HCT116 (cell line): ENCODE measurements around the gene MAP3K5. TPM values are rescaled to one million over a fixed set of nuclear protein-coding genes. Genes with fewer than 3 reads are reported as not detected.

Source experiments
- ATAC-seq: fragments of 200-7000 bp; cut with Tn5 transposase; 2 replicates; pipeline ENCODE4 v1.9.1; 2020; ENCODE audit warnings: mild to moderate bottlenecking, moderate library complexity
- BruUV-seq: library from RNA; stranded (reverse); fragments of 400-500 nt; replicated peaks from 2 replicates; lab custom pipeline; 2021; lab: Mats Ljungman, UMichigan
- CTCF ChIA-PET: fragments of 300-600 bp; sonication (Branson Sonifier 250); formaldehyde crosslinking; loops from one replicate; lab custom pipeline; 2021; ENCODE audit warnings: antibody characterized with exemption; lab: Charles Lee
- POLR2A ChIA-PET: fragments of 300-600, 350-600 bp; sonication (Branson Sonifier 250); formaldehyde crosslinking; loops from one replicate; lab custom pipeline; 2021; ENCODE audit warnings: antibody characterized with exemption; lab: Charles Lee
- RAD21 ChIA-PET, 2 experiments: fragments of 300-600 bp; sonication (Branson Sonifier 250); formaldehyde crosslinking; loops; one replicate each; lab custom pipeline; 2023; ENCODE audit warnings: low total read pairs in 2 of 2; ENCODE audit not compliant: uncharacterized antibody in 2 of 2, unreplicated experiment in 2 of 2, low non-redundant PET in 1 of 2; lab: Charles Lee
- DNase-seq: peaks from one replicate; pipeline ENCODE4 v3.0.0-alpha.2; 2010; ENCODE audit warnings: low read depth, low spot score
- H2AFZ ChIP-seq: fragments of 200-600 bp; shearing (Covaris generic), sonication (generic); 2 replicates; pipeline ENCODE4 v1.6.1; 2017; ENCODE audit warnings: low read depth, mixed run types, mixed read lengths, antibody characterized with exemption, low read length; ENCODE audit not compliant: poor library complexity, severe bottlenecking
- H3K27ac ChIP-seq: 2 replicates; pipeline ENCODE4 v1.5.1; 2012; ENCODE audit warnings: low read depth, low read length
- H3K27me3 ChIP-seq: fragments of 200-600 bp; sonication (generic); 2 replicates; pipeline ENCODE4 v1.6.1; 2016; ENCODE audit warnings: mixed run types, low read length, mixed read lengths; ENCODE audit not compliant: insufficient read depth
- H3K36me3 ChIP-seq, 2 experiments: fragments of 200-500 bp in 1 of 2; fragments of 200-600 bp in 1 of 2; sonication (Bioruptor generic) in 1 of 2; sonication (generic) in 1 of 2; 2 replicates each; pipeline versions ENCODE4 v1.5.1 to v1.6.1; 2014 to 2016; ENCODE audit warnings: low read length in 2 of 2, inconsistent platforms in 1 of 2, mixed read lengths in 1 of 2, mixed run types in 1 of 2; ENCODE audit not compliant: insufficient read depth in 2 of 2, control insufficient read depth in 1 of 2
- H3K4me1 ChIP-seq, 2 experiments: fragments of 200-600 bp in 1 of 2; sonication (generic) in 1 of 2; 2 replicates each; pipeline versions ENCODE4 v1.5.1 to v1.6.1; 2012 to 2017; ENCODE audit warnings: low read length in 2 of 2, inconsistent platforms in 1 of 2, mild to moderate bottlenecking in 1 of 2, mixed read lengths in 1 of 2, mixed run types in 1 of 2, moderate library complexity in 1 of 2; ENCODE audit not compliant: insufficient read depth in 2 of 2, control insufficient read depth in 1 of 2
- H3K4me2 ChIP-seq: fragments of 200-600 bp; sonication (generic); 2 replicates; pipeline ENCODE4 v1.6.1; 2017; ENCODE audit warnings: mixed run types, low read length, mixed read lengths
- H3K4me3 ChIP-seq, 2 experiments: fragments of 200-600 bp in 1 of 2; sonication (generic) in 1 of 2; replicated peaks in 1 of 2; 2 replicates each; pipeline ENCODE4 v1.5.1; 2011 to 2016; ENCODE audit warnings: low read length in 2 of 2, control low read depth in 1 of 2, low read depth in 1 of 2, mild to moderate bottlenecking in 1 of 2, mixed read lengths in 1 of 2, mixed run types in 1 of 2
- H3K79me2 ChIP-seq: fragments of 200-600 bp; sonication (generic); 2 replicates; pipeline ENCODE4 v1.6.1; 2017; ENCODE audit warnings: mild to moderate bottlenecking, mixed run types, low read length, moderate library complexity, mixed read lengths; ENCODE audit not compliant: insufficient read depth
- H3K9ac ChIP-seq: fragments of 200-600 bp; sonication (generic); 2 replicates; pipeline ENCODE4 v1.6.1; 2016; ENCODE audit warnings: low read length, mixed read lengths
- H3K9me2 ChIP-seq: fragments of 200-600 bp; sonication (generic), shearing (Covaris generic); 2 replicates; pipeline ENCODE4 v1.6.1; 2017; ENCODE audit warnings: mixed run types, mild to moderate bottlenecking, moderate library complexity; ENCODE audit not compliant: insufficient read depth
- H3K9me3 ChIP-seq, 2 experiments: fragments of 200-500 bp in 1 of 2; fragments of 200-600 bp in 1 of 2; sonication (Bioruptor generic) in 1 of 2; sonication (generic) in 1 of 2; 2 replicates each; pipeline ENCODE4 v1.6.1; 2014 to 2017; ENCODE audit warnings: low read length in 2 of 2, mixed read lengths in 2 of 2, inconsistent platforms in 1 of 2, low read depth in 1 of 2, mild to moderate bottlenecking in 1 of 2, mixed run types in 1 of 2, moderate library complexity in 1 of 2; ENCODE audit not compliant: control insufficient read depth in 1 of 2, insufficient read depth in 1 of 2
- H4K20me1 ChIP-seq: fragments of 200-600 bp; sonication (generic), shearing (Covaris generic); 2 replicates; pipeline ENCODE4 v1.6.1; 2017; ENCODE audit warnings: mixed run types, mild to moderate bottlenecking, moderate library complexity; ENCODE audit not compliant: insufficient read depth
- CBX3 ChIP-seq: IDR thresholded peaks from 2 replicates; pipeline ENCODE4 v1.6.1; 2012; ENCODE audit warnings: low read depth
- CEBPB ChIP-seq: IDR thresholded peaks from 2 replicates; pipeline ENCODE4 v1.6.1; 2012; ENCODE audit warnings: low read depth
- ELF1 ChIP-seq: IDR thresholded peaks from 2 replicates; pipeline ENCODE4 v1.6.1; 2012; ENCODE audit warnings: low read depth, borderline replicate concordance
- EZH2 ChIP-seq: fragments of 200-600 bp; sonication (generic); IDR thresholded peaks from 2 replicates; pipeline ENCODE4 v1.6.1; 2017; ENCODE audit warnings: antibody characterized with exemption, mixed run types
- EZH2phosphoT487 ChIP-seq: fragments of 200-600 bp; IDR thresholded peaks from 2 replicates; pipeline ENCODE4 v1.6.1; 2018; ENCODE audit warnings: antibody characterized with exemption, borderline replicate concordance
- MAX ChIP-seq: IDR thresholded peaks from 2 replicates; pipeline ENCODE4 v1.6.1; 2012
- REST ChIP-seq: IDR thresholded peaks from 2 replicates; pipeline ENCODE4 v1.6.1; 2012; ENCODE audit warnings: low read depth
- SRF ChIP-seq: IDR thresholded peaks from 2 replicates; pipeline ENCODE4 v1.6.1; 2012; ENCODE audit warnings: low read depth
- YY1 ChIP-seq: IDR thresholded peaks from 2 replicates; pipeline ENCODE4 v1.6.1; 2011; ENCODE audit warnings: low read length, low read depth, moderate library complexity, mild to moderate bottlenecking; ENCODE audit not compliant: insufficient replicate concordance; ENCODE audit errors: extremely low read depth
- ZBTB33 ChIP-seq: IDR thresholded peaks from 2 replicates; pipeline ENCODE4 v1.6.1; 2011; ENCODE audit warnings: mild to moderate bottlenecking, low read length, moderate library complexity; ENCODE audit not compliant: insufficient replicate concordance; ENCODE audit errors: extremely low read depth
- ZFX ChIP-seq: fragments of 450-650 bp; IDR thresholded peaks from 2 replicates; pipeline ENCODE4 v1.6.1; 2017
- intact Hi-C: fragments of 100-400 bp; cut with micrococcal nuclease; formaldehyde crosslinking; loops from 2 replicates; pipeline ENCODE4 v1.10.0; 2022
- total RNA-seq: library from RNA; stranded (reverse); gene quantifications from one replicate; pipeline ENCODE4 v1.2.1, GENCODE V29; 2021; ENCODE audit not compliant: unreplicated experiment

Gene MAP3K5
- total RNA-seq, 1 experiment from 2014 or later = 11.8 TPM

DNA sequence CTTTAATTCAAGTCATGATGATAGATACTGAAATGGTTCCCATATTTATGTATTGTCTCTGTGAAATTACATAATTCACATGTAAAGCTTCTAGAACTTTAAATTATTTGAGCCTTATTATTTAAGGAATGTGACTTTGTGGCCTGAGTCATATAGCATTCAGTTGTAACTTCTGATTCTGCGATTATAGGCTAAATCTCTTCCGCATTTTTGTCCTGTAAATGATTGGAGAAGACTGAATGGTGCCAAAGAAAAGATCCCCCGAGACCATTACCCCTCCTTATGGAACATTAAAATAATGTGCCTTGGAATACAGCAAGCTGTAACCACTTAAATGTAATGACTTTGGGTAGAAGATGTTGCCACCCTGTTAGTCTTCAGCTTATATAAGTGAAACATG, 178.8 kb downstream of the MAP3K5 start (continued):
- no peak for TF ChIP-seq YY1
- TF ChIP-seq EZH2phosphoT487 = no peak
- TF ChIP-seq SRF = no peak
- no peak for TF ChIP-seq MAX
- TF ChIP-seq CEBPB = no peak

GRCh38 chr6:136612666-136613389, 179.4 kb downstream of the MAP3K5 start:
- RAD21 ChIA-PET = no interaction called here
- H3K4me1 ChIP-seq = peaks cover 43 to 46% of the 10 kb centered on the region in 2 experiments
- no peak overlapping the region for H3K4me2 ChIP-seq
- no peaks in the 10 kb centered on the region for H3K9me2 ChIP-seq
- no peak overlapping the region for H3K27ac ChIP-seq
- H3K36me3 ChIP-seq = 0 out of 4 replicates have a peak, but pooled peaks cover 0 to 4% of the 10 kb centered on the region in 2 experiments
- H3K79me2 ChIP-seq = no peaks in the 10 kb centered on the region
- CTCF ChIA-PET = interaction anchor here (1.4 to 2.1 kb wide), 2 partner anchors 31 to 179 kb away, joined by 5 to 10 read pairs; partner anchors contain the start of gene MAP3K5
- H4K20me1 ChIP-seq = no peaks in the 10 kb centered on the region
- POLR2A ChIA-PET = no interaction called here
- BruUV-seq = no TSS peak
- no peak overlapping the region for H3K4me3 ChIP-seq
- ATAC-seq (no peak), DNase-seq (no peak)
- TF ChIP-seq SRF (no peak), EZH2phosphoT487 (no peak), REST (no peak), EZH2 (no peak), ZFX (no peak), MAX (no peak), ELF1 (no peak), CBX3 (no peak), ZBTB33 (no peak)
- intact Hi-C loops = no loop called here
- H2AFZ ChIP-seq = no peak overlapping the region
- H3K27me3 ChIP-seq = no peaks in the 10 kb centered on the region
- H3K9me3 ChIP-seq = no peaks in the 10 kb centered on the region
- no peak overlapping the region for H3K9ac ChIP-seq
